Measurements from ENCODE around the gene P4HB.

P4HB gene

DNA sequence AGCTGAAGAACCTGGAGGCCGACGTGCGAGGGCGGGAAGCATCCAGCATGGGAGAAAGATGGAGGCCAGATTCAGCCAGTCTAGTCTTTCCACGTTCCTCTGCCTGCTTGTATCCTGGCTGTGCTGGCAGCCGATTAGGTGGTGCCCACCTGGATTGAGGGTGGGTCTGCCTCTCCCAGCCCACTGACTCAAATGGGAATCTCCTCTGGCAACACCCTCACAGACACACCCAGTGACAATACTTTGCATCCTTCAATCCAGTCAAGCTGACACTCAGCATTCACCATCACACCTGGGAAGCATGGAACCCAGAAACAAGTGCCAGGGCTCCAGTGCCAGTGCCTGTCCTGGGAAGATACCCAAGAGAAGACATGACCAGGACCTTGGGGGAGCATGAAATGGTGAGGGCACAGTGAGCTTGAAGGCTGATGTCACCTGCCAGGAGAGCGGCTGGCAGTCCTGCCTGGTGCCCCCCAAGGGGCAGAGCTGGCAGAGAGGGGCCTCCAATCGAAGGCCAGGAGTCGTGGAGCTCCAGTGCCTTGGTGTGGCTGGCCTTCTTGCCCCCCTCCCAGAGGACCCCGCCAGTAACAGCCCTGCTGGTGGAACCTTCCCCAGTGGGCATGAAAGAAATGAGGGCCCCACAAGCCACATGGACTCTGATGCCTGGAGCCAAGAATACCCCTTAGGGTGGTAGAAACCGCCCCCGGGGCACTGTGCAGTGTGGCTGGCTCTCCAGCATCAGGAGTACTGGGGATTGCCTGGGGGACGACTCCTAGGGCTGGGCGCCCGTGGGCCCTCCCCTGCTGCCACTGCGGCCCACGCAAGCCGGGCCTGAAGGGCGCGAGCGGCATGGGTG is 41.1 kb upstream of the P4HB start:
- no peak overlapping the region for H3K4me3 Mint-ChIP-seq
- no peaks in the 10 kb centered on the region for H3K9me3 Mint-ChIP-seq
- H3K27me3 Mint-ChIP-seq: peaks cover 14% of the 10 kb centered on the region
- H3K4me1 Mint-ChIP-seq: peaks cover 6% of the 10 kb centered on the region
- H3K36me3 Mint-ChIP-seq: peaks cover 37% of the 10 kb centered on the region
- no peak overlapping the region for H3K27ac Mint-ChIP-seq
- peak; percentile 9 for ATAC-seq

DNA sequence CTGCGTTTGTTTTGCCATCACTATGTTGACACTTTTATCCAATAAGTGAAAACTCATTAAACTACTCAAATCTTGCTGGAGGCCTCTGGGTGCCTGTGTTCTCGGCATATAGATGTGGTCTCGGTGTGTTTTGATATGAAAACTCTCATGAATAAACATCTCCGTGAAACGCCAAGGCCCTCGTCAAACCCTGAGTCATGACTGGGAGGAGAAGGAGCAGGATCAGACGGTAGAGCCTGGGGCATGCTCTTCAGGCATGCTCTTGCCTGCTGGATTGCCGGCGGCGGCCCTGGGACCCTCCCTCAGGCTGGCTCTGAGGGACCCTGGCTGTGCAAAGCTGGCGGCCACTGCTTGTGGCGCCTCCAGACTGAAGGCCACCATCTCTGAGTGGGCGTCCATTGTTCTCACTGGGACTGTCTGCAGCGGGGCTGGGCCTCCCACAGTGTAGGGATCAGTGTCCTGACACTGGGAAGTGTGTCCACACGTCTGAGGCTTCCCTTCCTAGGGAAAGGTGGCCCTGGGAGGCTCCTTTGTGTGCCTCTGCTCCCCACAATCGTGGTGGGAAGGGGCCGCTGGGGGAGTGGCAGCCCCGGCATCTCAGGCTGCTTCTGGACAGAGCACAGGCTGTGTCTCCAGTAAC is 40.0 kb upstream of the P4HB start:
- H3K4me1 Mint-ChIP-seq: peaks cover 6% of the 10 kb centered on the region
- H3K36me3 Mint-ChIP-seq: peaks cover 43% of the 10 kb centered on the region
- peaks cover 14% of the 10 kb centered on the region for H3K27me3 Mint-ChIP-seq
- H3K27ac Mint-ChIP-seq: no peak overlapping the region
- H3K4me3 Mint-ChIP-seq: no peak overlapping the region
- no peak for ATAC-seq
- H3K9me3 Mint-ChIP-seq: no peaks in the 10 kb centered on the region

DNA sequence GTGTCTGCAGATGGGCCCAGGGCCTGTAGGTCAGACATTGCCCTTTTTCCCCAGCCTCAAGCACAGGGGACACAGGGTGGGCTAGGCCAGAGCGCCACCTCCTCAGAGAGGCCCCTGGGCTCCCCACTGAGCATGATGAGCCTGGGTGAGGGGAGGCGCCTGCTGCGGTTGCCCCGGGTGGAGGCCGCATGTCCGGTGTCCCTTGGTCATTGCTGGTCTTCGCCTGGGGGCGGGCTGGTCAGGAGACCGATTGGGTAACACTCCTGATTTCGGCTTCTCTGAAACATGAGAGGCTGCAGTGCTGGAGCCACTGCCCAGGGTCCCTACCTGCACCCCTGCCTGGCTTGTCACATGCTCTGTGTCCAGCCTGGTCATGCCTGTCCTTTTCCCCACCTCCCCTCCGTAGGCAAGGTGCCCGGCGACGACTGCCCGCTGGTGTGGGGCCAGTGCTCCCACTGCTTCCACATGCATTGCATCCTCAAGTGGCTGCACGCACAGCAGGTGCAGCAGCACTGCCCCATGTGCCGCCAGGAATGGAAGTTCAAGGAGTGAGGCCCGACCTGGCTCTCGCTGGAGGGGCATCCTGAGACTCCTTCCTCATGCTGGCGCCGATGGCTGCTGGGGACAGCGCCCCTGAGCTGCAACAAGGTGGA is 39.3 kb upstream of the P4HB start:
- peaks cover 6% of the 10 kb centered on the region for H3K4me1 Mint-ChIP-seq
- no peaks in the 10 kb centered on the region for H3K9me3 Mint-ChIP-seq
- no peak overlapping the region for H3K4me3 Mint-ChIP-seq
- ATAC-seq: no peak
- peaks cover 48% of the 10 kb centered on the region for H3K36me3 Mint-ChIP-seq
- H3K27me3 Mint-ChIP-seq: peaks cover 14% of the 10 kb centered on the region
- H3K27ac Mint-ChIP-seq: no peak overlapping the region

DNA sequence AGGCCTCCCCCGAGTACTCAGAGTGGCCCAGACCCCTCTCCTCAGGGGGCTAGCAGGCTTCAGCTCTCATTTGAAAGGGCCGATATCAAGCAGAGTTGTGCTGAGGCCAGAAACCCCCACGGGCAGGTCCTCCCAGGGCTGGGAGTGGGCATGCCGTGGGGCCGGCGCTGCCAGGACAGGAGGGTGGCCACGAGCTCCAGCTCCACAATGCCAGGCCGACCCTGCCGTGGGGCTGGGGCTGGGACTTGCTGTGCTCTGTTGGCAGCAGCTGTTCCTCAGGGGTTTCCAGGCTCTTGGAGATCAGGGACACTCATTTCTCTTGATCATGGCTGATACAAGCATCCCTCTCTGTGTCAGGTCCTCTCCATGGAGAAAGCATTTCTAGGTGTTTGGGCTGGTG is 38.5 kb upstream of the P4HB start:
- Mint-ChIP-seq H3K4me1 (peaks cover 7% of the 10 kb centered on the region), H3K36me3 (peaks cover 42% of the 10 kb centered on the region)

DNA sequence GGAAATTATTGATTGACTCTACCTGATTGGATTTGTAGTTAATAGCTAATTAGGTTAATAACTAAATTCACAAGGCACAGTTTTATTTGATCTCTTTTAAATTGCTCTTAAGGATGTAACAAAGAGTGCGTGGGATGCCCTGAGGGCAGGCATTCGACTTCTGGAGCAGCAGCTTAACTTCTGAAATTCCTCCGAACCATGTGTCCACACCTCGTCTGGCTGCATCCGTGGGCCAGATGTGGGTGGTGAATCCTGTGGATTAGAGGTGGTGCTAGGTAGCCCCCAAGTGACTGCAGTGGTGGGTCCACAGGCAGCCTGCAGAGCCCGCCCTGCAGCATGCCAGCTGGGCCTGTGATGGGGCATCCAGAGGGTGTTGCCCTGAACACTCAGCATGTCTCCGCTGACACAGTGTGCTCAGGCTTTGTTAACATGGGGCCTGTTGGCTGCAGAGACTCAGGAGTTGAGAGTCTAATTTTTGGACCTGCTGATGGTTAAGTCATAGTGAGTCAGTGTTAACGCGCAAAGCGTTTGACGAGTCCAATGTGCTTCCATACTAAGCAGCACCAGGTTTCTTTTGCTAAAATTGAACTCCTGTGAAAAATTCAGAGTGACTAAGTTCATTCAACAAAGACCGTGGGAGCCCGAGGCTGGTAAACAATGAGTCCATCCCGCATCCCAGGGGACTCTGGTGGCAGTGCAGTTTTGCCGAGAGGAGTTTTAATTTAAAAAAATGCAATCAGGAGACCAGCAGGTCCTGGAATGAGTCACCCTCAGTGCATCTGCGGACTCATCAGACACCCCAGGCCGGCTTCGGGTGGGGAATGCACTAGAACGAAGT is 37.9 kb upstream of the P4HB start:
- H3K36me3 Mint-ChIP-seq: peaks cover 41% of the 10 kb centered on the region
- H3K4me3 Mint-ChIP-seq: no peak overlapping the region
- peaks cover 14% of the 10 kb centered on the region for H3K4me1 Mint-ChIP-seq
- no peak for ATAC-seq
- no peaks in the 10 kb centered on the region for H3K9me3 Mint-ChIP-seq
- no peak overlapping the region for H3K27ac Mint-ChIP-seq
- H3K27me3 Mint-ChIP-seq: peaks cover 14% of the 10 kb centered on the region

More for the DNA sequence above, 38.5 kb upstream of the P4HB start:
- Mint-ChIP-seq H3K27me3 (peaks cover 14% of the 10 kb centered on the region), H3K27ac (no peak overlapping the region), H3K9me3 (no peaks in the 10 kb centered on the region), H3K4me3 (no peak overlapping the region)
- no peak for ATAC-seq

DNA sequence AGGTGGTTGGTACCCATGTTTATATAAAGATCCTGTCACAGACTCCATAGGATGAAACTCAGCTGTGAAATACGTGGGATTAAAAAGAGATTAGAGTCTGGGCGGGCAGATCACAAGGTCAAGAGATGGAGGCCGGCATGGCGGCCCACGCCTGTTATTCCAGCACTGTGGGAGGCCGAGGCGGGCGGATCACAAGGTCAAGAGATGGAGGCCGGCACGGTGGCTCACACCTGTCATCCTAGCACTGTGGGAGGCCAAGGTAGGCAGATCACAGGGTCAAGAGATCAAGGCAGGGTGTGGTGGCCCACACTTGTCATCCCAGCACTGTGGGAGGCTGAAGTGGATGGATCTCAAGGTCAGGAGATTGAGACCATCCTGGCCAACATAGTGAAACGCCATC is 35.1 kb upstream of the P4HB start:
- H3K27ac Mint-ChIP-seq: no peak overlapping the region
- no peak overlapping the region for H3K4me3 Mint-ChIP-seq
- H3K36me3 Mint-ChIP-seq: peaks cover 31% of the 10 kb centered on the region
- H3K27me3 Mint-ChIP-seq: peaks cover 1% of the 10 kb centered on the region
- ATAC-seq: no peak
- no peaks in the 10 kb centered on the region for H3K9me3 Mint-ChIP-seq
- H3K4me1 Mint-ChIP-seq: peaks cover 8% of the 10 kb centered on the region

DNA sequence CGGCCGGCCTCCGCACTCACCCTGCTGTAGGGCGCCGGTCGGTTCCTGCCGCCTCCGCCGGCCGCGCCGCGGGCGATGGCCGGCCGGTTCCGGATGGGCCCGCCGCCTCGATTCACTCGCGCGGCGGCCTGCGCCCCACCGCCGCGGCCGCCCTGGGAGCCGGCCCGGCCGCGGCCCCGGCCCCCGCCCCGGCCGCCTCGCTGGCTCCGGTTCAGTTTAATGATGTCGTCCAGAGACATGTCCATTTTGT is 30.9 kb upstream of the P4HB start:
- Mint-ChIP-seq H3K4me1 (peaks cover 31% of the 10 kb centered on the region), H3K36me3 (peaks cover 36% of the 10 kb centered on the region), H3K4me3 (peak overlapping the region; percentile 91), H3K27ac (peak overlapping the region; percentile 88), H3K9me3 (no peaks in the 10 kb centered on the region), H3K27me3 (no peaks in the 10 kb centered on the region)
- peak; percentile 28 for ATAC-seq

DNA sequence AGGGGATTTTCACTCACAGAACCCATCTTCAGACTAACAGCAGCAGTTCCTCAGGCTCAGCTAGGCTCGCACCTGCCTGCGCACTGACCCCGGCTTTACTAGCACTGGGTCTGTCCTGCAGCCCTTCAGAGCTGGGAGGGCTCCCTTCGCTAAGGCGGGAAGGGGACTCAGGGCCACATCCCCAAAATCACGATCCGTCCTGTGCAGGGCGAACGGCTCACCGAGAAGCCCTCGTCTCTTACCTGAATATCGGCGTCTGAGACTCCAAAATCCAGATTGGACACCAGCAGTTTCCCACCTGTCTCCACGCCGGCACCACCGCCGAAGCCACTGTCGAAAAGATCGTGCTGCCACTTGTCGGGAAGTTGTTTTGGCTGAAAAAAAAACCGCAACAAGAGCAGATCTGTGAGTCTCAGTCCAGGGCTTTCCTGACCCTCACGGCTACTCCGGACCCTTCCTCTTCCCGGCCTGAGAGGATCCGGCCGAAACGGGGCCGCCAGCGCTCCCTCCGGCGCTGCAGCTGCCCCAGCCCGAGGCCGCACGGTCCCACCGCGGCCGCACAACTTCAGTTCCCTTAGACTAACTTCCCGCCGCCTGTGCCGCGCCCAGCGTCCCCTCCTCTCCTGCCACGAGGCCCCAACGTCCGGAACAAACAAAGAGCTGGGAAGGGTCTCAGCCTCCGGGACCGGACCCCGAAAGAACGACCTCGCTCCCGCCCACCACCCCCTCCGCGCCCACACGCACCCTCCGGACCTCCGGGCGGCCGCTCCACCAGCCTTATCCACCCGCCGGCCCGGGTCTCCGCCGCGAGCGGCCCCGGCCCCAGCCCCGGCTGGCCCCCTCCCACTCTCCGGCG is 30.3 kb upstream of the P4HB start:
- Mint-ChIP-seq H3K36me3 (peaks cover 38% of the 10 kb centered on the region), H3K27ac (peak overlapping the region; percentile 88), H3K27me3 (no peaks in the 10 kb centered on the region)

DNA sequence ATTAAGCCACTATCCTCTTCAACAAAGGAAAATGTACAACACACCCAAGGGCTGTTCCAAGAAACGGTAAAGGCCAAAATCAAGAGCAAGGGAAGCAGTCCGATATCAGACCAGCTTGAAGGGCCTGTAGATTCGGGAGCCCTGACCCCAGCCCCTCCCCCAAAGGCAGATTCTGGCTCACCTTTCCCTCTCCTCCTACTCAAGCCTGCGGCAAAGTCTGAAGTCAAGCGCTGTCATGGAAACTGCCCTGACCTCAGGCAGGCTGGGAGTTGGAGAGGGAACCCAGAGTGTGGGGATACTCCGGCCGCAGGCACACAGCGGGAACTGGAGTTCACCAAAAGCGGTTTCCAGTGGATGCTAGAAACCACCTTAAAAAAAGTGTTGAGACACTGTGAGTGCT is 29.3 kb upstream of the P4HB start:
- H3K4me3 Mint-ChIP-seq: peak overlapping the region; percentile 91

More for the DNA sequence above, 30.3 kb upstream of the P4HB start:
- ATAC-seq: peak; percentile 2
- peaks cover 33% of the 10 kb centered on the region for H3K4me1 Mint-ChIP-seq
- peak overlapping the region; percentile 91 for H3K4me3 Mint-ChIP-seq
- no peaks in the 10 kb centered on the region for H3K9me3 Mint-ChIP-seq

DNA sequence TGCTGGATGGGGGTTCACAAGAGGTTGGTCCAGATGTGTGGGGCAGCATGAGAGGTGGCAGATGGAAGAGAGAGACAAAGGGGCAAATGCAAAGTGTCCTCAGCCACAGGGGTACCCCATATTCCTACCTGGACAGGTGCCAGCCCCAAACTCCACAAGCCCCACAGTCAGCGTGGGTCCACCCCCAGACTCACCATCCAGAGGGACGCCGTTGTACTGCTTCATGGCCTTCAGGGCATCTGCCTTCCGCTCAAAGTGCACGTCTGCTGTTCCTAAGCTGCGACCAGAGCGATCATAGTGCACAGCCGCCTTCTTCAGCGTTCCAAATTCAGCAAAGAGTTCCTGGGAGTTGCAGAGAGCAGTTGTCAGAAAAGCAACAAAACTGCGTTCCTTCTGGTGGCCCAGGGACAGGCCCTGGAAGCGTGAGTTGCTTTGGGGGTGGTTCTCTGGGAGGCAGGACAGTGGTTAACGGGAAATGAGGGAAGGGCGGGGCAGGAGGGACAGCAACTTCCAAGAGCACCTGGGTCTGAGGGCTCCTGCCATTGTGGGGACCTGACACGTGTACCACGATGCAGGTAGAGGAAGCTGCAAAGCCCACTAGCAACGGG is 28.8 kb upstream of the P4HB start:
- Mint-ChIP-seq H3K27ac (peak overlapping the region; percentile 40), H3K9me3 (no peaks in the 10 kb centered on the region), H3K4me1 (peaks cover 39% of the 10 kb centered on the region), H3K4me3 (peak overlapping the region; percentile 59), H3K27me3 (no peaks in the 10 kb centered on the region), H3K36me3 (peaks cover 35% of the 10 kb centered on the region)
- no peak for ATAC-seq

More for the DNA sequence above, 29.3 kb upstream of the P4HB start:
- H3K9me3 Mint-ChIP-seq: no peaks in the 10 kb centered on the region
- peak overlapping the region; percentile 40 for H3K27ac Mint-ChIP-seq
- H3K36me3 Mint-ChIP-seq: peaks cover 35% of the 10 kb centered on the region
- ATAC-seq: no peak
- H3K4me1 Mint-ChIP-seq: peaks cover 39% of the 10 kb centered on the region
- H3K27me3 Mint-ChIP-seq: no peaks in the 10 kb centered on the region

DNA sequence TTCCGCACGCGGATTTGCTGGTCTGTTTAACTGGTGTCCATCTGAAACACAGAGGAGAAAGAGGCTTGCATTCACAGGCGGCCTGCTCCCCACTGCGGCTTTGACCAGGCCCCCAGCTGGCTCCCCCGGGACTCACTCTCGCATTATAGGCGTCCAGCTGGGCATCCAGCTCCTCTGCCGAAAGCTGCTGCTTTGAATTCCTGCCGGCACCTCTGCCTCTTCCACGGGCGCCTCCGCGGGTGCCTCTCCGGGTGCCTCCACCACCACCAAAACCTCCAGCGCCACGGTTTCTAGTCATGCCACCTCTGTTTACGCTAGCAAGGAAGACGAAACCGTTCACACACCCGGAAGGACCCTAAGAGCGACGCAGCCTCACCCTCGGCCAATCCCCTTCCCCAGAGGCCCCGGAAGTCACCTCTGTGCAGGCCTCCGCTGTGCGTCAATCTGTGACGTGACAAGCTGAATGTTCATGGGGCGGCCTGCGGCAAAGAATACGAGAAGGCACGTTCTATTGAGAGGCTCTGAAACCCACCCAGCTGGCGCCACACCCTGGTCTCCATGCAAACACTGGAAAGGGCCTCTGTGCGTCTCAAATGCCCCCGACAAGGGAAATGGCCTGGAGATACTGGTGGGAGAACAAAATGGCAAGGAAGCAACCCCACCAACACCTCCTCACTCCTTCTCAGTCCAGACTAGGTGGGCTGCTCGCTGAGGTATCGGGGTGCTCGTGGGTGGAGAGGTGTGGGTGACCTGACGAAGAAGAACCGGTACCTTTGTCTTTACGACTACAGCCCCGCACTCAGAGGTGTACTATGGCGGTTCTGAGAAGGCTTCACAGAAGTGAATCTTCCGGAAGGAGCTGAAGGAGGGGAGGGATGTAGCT is 28.0 kb upstream of the P4HB start:
- Mint-ChIP-seq H3K27me3 (no peaks in the 10 kb centered on the region), H3K4me3 (peak overlapping the region; percentile 59), H3K27ac (peak overlapping the region; percentile 40), H3K4me1 (peaks cover 32% of the 10 kb centered on the region), H3K9me3 (no peaks in the 10 kb centered on the region), H3K36me3 (peaks cover 35% of the 10 kb centered on the region)
- ATAC-seq: no peak

DNA sequence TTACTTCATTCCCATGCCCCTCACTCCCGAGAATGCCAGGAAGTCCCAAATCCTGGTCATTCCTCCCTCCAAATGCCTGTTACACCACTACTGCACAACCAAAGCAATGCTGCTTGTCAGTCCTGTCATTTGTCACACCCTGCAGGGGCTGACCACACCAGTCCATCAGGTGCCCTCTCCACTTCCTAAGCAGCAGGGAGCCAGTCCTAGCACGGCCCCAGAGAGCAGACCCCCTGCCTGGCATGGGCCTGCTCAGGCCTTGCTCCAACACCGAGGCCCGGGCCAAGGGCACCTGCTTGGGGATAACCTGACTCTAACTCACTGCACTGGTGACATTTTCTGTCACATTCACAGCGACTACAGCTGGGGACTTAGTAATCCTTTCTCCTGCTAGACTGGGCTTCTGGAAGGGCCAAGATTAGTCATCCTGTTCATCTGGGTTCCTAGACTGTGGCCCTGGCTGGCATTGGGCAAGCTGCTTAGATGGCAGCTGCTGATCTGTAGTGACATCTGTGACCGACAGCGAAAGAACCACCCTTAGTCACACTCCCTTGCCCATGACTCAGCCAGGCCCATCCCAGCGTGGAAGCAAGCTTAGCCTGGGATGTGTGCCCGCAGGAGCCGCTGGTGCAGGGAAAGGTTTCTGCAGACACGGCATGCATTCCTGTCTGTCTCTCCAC is 25.7 kb upstream of the P4HB start:
- Mint-ChIP-seq H3K27ac (no peak overlapping the region), H3K4me1 (peaks cover 31% of the 10 kb centered on the region), H3K9me3 (no peaks in the 10 kb centered on the region), H3K36me3 (peaks cover 35% of the 10 kb centered on the region), H3K27me3 (no peaks in the 10 kb centered on the region), H3K4me3 (no peak overlapping the region)
- ATAC-seq: no peak

DNA sequence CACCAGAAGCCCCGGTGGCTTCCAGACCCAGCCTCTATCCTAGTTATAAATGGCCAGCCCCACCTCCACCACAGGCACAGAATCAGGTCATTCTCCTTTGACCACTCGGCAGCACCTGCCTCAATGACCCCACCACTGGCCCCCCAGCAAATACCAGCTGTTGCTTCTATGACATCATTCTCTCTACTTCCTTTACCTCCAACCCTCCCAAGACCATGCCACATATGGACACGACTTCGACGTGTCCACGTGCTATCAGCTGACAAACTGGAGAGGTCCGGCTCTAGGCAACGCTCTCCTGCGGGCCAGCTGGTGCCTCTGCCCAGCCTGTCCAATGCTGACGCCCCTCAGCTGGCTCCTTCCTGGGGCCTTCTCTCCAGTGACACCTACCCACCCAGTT is 25.1 kb upstream of the P4HB start:
- H3K9me3 Mint-ChIP-seq: no peaks in the 10 kb centered on the region
- no peak overlapping the region for H3K4me3 Mint-ChIP-seq
- peaks cover 31% of the 10 kb centered on the region for H3K4me1 Mint-ChIP-seq
- no peak for ATAC-seq
- no peaks in the 10 kb centered on the region for H3K27me3 Mint-ChIP-seq
- H3K27ac Mint-ChIP-seq: no peak overlapping the region
- peaks cover 35% of the 10 kb centered on the region for H3K36me3 Mint-ChIP-seq

Measured in stimulated activated memory B cell treated with anti-CD40 and anti-IgM and Interleukin-4, amounts not matched to agents 10 μg/mL and 1 μg/mL and 100 μg/mL, for 72 hours (primary cell).